Neural cell (in vitro differentiated cells): ENCODE data around the gene MYLK3.

ENCODE experiments used
- CTCF ChIP-seq: fragments of 450-650 bp; IDR thresholded peaks from 2 replicates; pipeline ENCODE4 v1.5.1; 2014; ENCODE audit warnings: antibody characterized with exemption, mild to moderate bottlenecking, moderate library complexity; ENCODE audit not compliant: poor library complexity, severe bottlenecking
- EP300 ChIP-seq: fragments of 450-650 bp; conservative IDR thresholded peaks from 2 replicates; pipeline ENCODE4 v1.6.1; 2014; ENCODE audit warnings: antibody characterized with exemption, mild to moderate bottlenecking, moderate library complexity; ENCODE audit not compliant: poor library complexity, severe bottlenecking
- EZH2 ChIP-seq: fragments of 200-600, 300-800 bp; shearing (Covaris generic), sonication (generic); IDR thresholded peaks from 2 replicates; pipeline ENCODE4 v1.6.1; 2014; ENCODE audit warnings: antibody characterized with exemption, low read length, borderline replicate concordance, mild to moderate bottlenecking; ENCODE audit not compliant: insufficient read depth, poor library complexity, severe bottlenecking
- MXI1 ChIP-seq: fragments of 450-650 bp; conservative IDR thresholded peaks from 2 replicates; pipeline ENCODE4 v1.6.1; 2014; ENCODE audit warnings: antibody characterized with exemption, mild to moderate bottlenecking; ENCODE audit not compliant: poor library complexity, severe bottlenecking
- POLR2AphosphoS5 ChIP-seq: IDR thresholded peaks from 2 replicates; pipeline ENCODE4 v1.6.1; 2012
- RAD21 ChIP-seq: fragments of 450-650 bp; conservative IDR thresholded peaks from 2 replicates; pipeline ENCODE4 v1.6.1; 2014; ENCODE audit warnings: antibody characterized with exemption, mild to moderate bottlenecking, moderate library complexity
- SMC3 ChIP-seq: fragments of 450-650 bp; conservative IDR thresholded peaks from 2 replicates; pipeline ENCODE4 v1.6.1; 2014; ENCODE audit warnings: antibody characterized with exemption, mild to moderate bottlenecking, moderate library complexity; ENCODE audit not compliant: poor library complexity
- TAF1 ChIP-seq: IDR thresholded peaks from 2 replicates; pipeline ENCODE4 v1.6.1; 2012; ENCODE audit warnings: low read depth
- TF ChIP-seq, protein P1 (sequence below): IDR thresholded peaks from 2 replicates; pipeline ENCODE4 v1.6.1; 2012; ENCODE audit warnings: borderline replicate concordance

GRCh38 chr16:46720619-46721018 lies 27.5 kb downstream of the MYLK3 start:
- TF ChIP-seq EP300 (no peak), POLR2AphosphoS5 (no peak), CTCF (no peak), RAD21 (no peak), EZH2 (no peak), TAF1 (no peak), SMC3 (no peak), MXI1 (no peak)
- TF ChIP-seq, protein P1, sequence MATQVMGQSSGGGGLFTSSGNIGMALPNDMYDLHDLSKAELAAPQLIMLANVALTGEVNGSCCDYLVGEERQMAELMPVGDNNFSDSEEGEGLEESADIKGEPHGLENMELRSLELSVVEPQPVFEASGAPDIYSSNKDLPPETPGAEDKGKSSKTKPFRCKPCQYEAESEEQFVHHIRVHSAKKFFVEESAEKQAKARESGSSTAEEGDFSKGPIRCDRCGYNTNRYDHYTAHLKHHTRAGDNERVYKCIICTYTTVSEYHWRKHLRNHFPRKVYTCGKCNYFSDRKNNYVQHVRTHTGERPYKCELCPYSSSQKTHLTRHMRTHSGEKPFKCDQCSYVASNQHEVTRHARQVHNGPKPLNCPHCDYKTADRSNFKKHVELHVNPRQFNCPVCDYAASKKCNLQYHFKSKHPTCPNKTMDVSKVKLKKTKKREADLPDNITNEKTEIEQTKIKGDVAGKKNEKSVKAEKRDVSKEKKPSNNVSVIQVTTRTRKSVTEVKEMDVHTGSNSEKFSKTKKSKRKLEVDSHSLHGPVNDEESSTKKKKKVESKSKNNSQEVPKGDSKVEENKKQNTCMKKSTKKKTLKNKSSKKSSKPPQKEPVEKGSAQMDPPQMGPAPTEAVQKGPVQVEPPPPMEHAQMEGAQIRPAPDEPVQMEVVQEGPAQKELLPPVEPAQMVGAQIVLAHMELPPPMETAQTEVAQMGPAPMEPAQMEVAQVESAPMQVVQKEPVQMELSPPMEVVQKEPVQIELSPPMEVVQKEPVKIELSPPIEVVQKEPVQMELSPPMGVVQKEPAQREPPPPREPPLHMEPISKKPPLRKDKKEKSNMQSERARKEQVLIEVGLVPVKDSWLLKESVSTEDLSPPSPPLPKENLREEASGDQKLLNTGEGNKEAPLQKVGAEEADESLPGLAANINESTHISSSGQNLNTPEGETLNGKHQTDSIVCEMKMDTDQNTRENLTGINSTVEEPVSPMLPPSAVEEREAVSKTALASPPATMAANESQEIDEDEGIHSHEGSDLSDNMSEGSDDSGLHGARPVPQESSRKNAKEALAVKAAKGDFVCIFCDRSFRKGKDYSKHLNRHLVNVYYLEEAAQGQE = no peak
